Stimulated activated CD4-positive, alpha-beta T cell treated with anti-CD3 and anti-CD28 coated beads, TNF-alpha, amount 100 ng/mL, for 4 hours (primary cell): ENCODE measurements around the gene ADAMTS12.

Experiments
- DNase-seq, 3 experiments: peaks; one replicate each; pipeline ENCODE4 v3.0.0-alpha.2; 2020; ENCODE audit warnings: low read depth in 3 of 3

The ADAMTS12 gene

DNA sequence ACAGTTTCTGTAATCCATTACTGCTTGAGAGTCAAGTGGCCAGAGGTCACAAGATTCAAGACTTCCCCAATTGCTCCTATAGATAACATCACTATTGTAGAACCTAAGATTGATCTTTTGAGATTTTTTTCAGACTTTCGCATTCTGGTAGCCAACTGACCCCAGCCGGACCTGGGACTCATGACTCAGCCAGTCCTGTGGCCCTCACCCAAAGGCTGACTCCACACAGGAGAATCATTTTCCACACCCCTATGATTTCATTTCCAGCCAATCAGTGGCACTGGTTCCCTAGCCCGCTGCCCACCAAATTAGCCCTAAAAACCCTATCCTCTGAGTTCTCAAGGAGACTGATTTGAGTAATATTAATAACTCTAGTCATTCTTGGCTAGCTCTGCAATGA lies 414.8 kb downstream of the ADAMTS12 start:
- no peak for DNase-seq

DNA sequence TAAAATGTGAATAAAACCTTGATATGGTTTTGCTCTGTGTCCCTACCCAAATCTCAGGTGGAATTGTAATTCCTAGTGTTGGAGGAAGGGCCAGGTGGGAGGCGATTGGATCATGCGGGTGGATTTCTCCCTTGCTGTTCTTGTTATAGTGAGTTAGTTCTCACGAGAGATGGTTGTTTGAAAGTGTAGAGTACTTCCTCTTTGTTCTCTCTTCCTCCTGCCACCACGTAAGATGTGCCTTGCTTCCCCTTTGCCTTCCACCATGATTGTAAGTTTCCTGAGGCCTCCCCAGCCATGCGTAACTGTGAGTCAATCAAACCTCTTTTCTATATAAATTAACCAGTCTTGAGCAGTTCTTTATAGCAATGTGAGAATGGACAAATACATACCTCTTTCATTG lies 416.1 kb downstream of the ADAMTS12 start:
- DNase-seq, result no peak

- no peak for DNase-seq
Observed at GRCh38 chr5:33474931-33475499, 416.8 kb downstream of the ADAMTS12 start.

DNA sequence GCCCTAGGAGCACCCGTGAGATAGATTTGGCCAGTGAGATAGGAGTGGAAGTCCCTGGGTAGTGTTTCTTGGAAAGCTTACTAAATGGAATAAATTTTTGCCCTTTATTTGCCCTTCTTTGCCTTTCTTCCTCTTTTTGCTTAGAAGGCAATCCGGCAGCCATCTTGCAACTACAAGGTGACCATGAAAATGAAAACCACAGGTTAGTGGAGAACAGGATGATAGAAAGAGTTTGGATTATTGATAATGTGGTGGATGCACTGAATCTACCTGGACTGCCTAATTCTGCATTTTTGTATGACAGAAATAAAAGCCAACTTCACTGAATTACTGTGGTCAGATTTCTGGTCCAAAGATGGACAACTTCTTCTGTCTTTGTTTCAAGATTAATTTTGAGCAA lies 417.8 kb downstream of the ADAMTS12 start:
- DNase-seq, result no peak
